Endometrial microvascular endothelial cells (primary cell): Measurements from ENCODE around the gene PNLIP. TPM values are rescaled to one million over a fixed set of nuclear protein-coding genes. Genes with fewer than 3 reads are reported as not detected.

Source experiments
- in situ Hi-C: cut with HindIII; loops from 2 replicates; pipeline ENCODE4 v1.10.0; 2017; ENCODE audit warnings: low sequenced_read_pairs, low pct_unique_long_range_greater_than_20kb; ENCODE audit errors: inconsistent ontology term
- total RNA-seq: library from RNA; depleted of rRNA; stranded (reverse); fragments of >200 nt; gene quantifications from one replicate; pipeline ENCODE4 v1.2.3, GENCODE V29; 2015; ENCODE audit errors: inconsistent ontology term

PNLIP gene
- total RNA-seq, 1 donor from 2014 or later = not detected

DNA sequence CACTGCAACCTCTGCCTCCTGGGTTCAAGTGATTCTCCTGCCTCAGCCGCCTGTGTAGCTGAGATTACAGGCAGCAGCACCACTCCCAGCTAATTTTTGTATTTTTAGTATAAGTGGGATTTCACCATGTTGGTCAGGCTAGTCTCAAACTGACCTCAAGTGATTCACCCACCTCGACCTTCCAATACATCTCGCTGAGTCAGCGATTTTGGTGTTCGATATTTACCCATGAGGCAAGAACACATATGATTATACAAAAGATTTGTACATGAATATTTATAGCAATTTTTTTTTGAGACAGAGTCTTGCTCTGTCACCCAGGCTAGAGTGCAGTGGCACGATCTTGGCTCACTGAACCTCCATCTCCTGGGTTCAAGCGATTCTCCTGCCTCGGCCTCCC, 19.8 kb downstream of the PNLIP start:
- in situ Hi-C loops = no loop called here

DNA sequence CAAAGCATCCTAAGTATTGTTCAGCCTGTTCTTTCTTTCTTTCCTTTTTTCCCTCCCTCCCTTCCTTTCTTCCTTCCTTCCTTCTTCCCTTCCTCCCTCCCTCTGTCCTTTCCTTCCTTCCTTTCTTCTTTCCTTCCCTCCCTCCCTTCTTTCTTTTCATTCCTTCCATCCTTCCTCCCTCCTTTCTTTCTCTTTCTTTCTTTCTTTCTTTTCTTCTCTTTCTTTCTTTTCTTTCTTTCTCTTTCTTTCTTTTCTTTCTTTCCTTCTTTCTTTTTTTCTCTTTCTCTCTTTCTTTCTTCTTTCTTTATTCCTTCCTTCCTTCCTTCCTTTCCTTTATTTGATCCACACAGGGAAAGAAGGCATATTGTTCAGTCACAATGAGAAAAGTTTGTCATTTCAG, 21.2 kb downstream of the PNLIP start:
- in situ Hi-C loops = no loop called here

DNA sequence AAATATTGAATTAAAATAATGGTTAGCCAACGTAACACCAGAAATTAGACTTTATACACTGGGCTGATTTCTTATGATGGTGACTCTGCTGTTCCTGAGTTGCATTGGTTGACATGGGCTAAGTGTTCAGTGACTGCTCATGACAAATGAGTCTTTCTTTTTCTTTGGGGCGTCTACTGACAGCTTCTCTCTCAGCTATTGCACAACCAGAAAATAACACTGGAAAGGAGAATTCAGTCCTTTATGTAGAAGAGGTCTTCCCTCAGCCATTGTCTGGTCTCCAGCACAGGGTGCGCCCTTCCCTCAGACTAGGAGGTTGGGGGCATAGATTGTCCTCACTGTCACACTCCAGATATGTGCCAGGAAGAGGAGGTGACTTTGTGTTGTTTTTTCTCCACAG, 21.6 kb downstream of the PNLIP start:
- in situ Hi-C loops = no loop called here

DNA sequence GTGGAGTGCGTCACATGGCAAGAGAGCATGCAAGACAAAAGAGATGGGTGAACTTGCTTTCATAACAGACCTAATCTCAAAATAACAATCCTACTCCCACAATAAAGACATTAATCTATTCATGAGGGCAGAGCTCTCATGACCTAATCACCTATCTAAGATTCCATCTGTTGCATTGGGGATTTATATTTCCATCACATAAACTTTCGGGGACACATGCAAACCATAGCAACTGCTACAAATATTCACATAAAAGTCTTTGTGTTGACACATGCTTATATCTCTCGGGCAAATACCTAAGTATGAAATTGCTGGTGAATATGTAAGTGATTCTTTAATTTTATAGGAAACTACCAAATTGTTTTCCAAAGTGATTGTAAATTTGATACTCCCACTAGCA, 29.1 kb downstream of the PNLIP start:
- in situ Hi-C loops = no loop called here

DNA sequence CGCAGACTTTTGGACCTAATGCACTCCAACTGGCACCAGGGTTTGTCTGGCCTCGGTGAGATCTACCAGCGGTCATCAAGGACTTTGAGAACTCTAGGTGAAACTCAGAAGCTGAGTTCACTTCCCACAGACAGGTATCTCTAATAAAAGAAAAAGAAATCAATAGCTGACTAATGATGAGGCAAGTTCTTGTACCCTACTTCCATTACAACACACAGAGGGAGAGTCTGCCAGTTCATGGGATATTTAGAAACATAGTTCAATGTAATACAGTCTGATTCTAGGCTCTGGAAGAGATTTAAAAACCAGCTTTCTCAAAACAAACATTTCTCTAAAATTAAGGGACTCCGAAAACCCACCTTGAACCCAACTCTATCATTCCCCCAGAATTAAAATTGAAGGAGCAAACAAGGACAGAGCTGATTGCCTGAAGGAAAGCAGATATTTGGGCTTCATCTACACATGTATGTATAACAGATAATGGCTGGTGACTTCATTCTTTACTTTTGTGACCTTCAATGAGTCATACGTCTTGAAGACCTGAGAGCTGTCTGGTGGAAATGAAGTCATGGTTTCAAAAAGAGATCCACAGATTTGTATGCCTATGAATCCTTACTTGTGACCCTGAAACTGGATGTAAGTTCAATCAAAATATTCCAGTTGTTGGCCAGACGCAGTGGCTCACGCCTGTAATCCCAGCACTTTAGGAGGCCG, 42.3 kb downstream of the PNLIP start:
- in situ Hi-C loops = no loop called here

DNA sequence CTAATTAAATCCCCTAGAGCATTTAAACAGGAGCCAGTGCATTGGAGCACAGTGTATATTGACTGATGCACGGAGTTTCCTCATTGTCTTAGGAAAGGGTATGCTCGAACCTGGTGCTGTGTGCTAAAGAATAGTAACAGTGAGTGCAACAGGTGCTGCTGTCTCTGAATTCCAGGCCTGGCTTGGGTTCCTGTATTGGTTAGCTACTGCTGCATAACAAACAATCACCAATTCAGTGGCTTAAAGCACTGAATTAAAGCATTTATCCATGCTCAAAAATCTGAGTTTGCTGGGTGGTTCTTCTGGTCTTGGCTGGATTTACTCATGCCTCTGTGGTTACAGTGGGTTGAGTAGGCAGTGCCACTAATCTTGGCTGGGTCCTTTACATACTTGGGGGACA, 43.3 kb downstream of the PNLIP start:
- in situ Hi-C loops = no loop called here

DNA sequence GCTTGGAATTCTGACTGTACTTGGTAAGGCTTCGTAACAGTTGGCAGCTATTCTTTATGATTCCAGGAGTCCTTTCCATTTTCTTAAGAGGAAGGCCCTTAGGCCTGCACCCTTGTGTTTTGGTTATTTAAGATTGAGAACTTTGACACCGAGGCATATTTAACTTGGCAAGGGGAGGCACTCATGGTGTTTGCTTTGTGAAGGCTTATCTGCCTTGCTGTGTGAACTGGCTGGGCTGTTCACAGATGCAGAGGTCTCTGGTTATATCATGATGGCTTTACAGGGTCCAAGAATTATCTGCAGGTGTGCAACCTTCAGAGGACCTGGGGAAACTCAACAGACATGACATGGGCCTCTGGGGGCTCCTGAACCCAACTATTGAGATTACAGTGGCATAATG, 44.2 kb downstream of the PNLIP start:
- in situ Hi-C loops = no loop called here

DNA sequence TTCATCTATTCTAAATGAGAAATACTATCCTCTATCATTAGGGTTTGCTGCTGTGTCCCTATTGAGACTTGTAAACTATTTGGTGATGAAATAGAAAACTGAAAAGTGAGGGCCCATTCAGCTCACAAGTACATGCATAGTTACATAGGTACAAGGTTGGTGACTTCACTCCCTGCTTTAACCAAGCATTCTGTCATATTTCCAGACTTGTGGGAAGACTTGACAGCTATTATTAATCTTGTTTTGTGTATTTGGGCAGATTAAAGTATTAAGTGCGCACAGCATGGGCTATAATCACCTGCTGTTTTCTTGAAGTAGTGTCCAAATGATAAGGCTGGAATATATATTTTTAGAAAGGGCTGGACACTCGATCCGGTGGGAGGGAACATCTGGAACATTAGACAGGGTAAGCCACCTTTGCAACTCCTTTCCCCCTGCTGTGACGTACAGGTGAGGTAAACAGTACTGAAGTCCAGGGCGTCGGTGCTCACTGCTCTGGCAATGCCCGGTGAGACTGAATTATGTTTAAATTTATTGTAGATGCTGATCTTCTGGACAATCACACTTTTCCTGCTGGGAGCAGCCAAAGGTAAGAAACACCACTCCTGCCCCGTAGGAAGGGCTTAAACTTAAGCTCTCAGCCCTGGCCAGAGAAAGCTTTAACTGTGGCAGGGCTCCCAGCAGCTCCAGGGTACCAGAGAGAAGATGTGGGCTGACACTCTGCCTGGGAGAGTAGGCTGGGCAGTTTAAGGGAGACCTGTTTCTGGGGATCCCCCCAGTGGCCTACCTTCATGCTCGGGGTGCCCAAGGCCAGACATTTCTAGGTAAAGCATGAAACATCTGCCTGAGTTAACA, 45.1 kb downstream of the PNLIP start, which contains the start of gene PNLIPRP1:
Gene PNLIPRP1, plus strand, starts transcription at position 370 of the 855 bp plus-strand sequence. Its CDS starts 171 bp downstream, at position 541.
- in situ Hi-C loops = no loop called here

DNA sequence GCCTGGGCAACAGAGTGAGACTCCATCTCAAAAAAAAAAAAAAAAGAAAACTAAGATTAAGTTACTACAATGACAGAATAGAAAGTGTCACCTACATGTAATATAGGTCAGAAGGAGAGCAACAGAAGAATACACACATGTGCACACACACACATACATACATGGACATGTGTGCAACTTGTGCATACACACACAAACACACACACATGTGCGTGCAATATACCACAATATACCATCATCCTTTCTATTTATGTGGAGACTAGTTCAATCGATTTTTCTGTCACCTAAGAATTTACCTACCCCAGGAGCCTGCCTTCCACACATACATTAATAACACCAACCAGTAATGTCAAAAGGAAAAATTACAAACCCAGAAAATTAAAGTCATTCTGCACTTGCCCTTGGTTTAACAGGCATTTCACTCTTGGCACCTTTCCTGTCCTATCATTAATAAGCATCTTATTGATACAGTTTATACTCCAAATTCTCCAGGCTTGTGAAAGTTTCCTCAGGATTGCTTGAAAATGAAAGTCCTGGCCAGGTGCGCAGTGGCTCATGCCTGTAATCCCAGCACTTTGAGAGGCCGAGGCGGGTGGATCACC, 47.5 kb downstream of the PNLIP start:
- in situ Hi-C loops = no loop called here

DNA sequence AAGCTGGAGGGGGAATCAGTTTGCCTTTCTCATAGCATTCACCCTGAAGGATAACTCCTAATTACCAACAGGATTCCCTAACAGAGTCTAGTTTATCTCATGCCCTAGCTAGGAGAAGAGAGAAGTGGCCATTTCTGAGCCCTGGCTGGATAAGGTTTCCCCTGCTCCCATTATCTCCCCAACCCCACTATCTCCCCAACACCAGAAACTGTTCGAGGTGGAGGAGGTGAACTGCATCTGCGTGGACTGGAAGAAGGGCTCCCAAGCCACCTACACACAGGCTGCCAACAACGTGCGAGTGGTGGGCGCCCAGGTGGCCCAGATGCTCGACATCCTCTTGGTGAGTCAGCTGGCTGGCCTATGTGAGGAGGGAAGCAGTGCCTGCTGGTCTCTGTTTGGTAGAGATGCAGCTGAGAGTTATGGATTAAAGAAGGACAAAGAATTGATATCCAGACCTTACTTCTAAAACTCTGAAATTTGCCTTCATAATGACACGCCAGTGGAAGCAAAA, 48.8 kb downstream of the PNLIP start:
- in situ Hi-C loops = no loop called here

DNA sequence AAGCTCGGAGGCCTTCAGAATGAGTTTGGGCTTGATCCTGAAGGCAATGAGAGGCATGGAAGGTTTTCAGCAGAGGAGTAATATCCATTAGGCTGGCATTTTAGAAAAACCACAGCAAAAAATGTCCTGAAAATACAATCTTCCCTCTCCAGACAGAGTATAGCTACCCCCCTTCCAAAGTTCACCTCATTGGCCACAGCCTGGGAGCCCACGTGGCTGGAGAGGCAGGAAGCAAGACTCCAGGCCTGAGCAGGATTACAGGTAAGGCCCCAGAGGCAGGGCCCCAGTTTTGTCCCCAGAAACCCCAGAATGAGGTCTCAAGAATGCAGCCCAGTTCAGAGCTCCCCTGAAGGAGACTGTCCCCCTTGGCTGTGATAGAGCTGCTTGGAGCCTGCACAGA, 50.3 kb downstream of the PNLIP start:
- in situ Hi-C loops = no loop called here

DNA sequence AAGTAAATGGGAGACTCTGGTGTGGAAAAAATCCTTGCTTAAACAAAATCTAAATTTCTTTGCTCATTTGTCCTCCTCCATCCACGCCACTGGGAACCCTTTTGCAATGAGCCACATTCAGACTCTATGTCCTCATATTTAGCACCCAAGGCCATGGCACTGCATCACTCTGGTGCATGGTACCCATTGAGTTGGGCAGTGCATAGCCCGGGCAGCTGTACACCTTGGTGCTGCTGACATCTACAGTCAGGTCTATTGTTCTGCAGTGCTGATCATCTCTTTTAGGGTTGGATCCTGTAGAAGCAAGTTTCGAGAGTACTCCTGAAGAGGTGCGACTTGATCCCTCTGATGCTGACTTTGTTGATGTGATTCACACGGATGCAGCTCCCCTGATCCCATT, 51.8 kb downstream of the PNLIP start:
- in situ Hi-C loops = no loop called here

DNA sequence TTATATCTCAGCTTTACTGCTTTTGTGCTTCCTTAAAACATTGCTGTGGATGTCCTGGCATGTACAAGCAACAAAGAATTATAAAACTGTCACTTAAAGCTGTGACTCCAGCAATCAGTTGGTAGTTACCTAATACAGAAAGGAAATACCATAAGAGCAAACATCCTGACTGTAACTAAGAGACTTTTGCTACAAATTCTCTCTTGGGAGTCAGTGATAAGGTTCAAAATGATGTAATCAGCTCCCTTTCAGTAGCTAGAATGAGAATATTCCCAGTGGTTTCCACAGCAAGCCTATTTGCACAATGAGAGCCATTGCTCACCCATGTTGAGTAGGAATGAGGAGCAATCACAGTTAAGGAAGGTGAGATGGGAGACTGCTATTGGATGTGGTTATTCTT, 52.6 kb downstream of the PNLIP start:
- in situ Hi-C loops = no loop called here

DNA sequence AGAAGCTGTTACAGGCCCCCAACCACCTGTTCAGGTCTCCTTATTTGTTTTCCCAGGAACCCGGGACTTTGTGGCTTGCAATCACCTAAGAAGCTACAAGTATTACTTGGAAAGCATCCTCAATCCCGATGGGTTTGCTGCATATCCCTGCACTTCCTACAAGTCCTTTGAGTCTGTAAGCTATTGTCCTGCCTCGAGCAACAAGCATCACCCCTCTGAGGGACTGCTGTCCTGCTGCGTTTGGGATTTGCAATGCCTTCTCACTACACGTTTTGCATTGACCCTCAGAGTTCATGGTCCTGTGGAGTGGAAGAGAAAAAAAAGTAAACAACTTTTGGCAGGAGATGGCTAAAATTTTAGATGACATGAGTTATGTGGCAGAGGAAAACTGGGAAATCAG, 54.3 kb downstream of the PNLIP start:
- in situ Hi-C loops = no loop called here

DNA sequence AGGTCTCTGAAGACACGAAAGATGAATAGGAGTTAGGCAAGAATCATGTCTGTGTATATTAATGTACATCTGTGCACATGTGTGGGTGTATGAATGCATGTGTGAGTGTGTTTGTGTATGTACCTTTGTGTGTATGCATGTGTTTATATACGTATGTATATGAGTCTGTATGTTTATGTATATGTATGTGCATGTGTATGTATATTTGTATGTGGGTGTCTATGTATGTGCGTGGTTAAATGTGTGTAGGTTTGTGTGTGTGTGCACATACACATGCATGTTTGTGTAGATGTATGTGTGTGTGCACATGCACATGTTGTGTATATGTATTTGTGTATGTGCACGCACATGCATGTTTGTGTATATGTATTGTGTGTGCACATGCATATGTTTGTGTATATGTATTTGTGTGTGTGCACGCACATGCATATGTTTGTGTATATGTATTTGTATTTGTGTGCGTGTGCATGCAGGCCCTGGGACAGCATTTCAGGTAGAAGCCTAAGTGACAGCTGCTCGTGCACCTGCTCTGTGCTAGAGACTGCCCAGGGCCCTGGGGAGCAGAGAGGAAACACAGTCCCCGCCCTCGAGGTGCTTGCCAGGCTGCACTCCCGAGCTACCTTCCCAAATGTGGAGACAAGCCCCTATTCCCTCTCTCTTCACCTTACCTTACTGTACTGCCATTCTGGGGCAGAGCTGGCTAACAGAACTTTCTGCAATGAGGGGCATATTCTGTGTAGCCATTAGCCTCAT, 57.1 kb downstream of the PNLIP start:
- in situ Hi-C loops = no loop called here

DNA sequence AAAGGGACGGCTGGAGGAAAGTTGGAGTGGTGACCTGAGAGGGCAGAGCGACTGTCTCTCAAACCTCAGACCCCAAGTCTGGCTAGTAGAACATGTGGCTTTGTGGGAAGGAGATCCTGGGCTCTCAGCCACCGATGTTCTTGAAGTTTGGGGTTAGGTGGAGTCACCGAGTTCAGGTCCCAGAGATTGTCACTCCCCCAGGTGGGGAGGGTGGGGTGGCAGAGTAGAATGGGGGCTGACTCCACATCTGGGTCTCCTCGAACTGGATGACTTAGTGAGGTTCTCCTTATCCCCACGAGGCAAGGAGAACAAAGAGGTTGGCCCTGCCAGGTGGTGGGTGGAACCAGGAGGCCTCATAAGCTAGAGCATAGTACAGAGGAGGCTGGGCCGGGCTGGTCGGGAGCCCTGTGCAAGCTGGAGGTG, 60.3 kb downstream of the PNLIP start:
- in situ Hi-C loops = no loop called here

DNA sequence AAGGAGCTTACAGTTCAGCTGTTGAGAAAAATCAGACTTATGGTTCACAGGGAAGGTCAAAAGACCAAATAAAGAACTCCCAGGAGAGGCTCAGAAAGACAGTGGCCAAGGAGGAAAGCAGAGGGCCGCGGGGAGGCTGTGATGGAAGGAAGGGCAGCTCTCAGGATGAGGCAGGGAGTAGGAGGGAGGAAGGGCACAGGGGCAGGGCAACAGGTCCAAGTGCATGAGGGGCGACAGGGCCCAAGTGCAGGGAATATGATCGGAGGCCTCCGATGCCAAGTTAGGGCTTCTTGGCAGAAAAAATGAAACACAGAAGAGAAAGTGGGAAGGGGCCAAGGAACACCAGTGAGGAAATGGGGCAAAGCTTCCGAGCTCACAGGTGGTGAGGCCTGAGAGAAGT, 61.6 kb downstream of the PNLIP start:
- in situ Hi-C loops = no loop called here

DNA sequence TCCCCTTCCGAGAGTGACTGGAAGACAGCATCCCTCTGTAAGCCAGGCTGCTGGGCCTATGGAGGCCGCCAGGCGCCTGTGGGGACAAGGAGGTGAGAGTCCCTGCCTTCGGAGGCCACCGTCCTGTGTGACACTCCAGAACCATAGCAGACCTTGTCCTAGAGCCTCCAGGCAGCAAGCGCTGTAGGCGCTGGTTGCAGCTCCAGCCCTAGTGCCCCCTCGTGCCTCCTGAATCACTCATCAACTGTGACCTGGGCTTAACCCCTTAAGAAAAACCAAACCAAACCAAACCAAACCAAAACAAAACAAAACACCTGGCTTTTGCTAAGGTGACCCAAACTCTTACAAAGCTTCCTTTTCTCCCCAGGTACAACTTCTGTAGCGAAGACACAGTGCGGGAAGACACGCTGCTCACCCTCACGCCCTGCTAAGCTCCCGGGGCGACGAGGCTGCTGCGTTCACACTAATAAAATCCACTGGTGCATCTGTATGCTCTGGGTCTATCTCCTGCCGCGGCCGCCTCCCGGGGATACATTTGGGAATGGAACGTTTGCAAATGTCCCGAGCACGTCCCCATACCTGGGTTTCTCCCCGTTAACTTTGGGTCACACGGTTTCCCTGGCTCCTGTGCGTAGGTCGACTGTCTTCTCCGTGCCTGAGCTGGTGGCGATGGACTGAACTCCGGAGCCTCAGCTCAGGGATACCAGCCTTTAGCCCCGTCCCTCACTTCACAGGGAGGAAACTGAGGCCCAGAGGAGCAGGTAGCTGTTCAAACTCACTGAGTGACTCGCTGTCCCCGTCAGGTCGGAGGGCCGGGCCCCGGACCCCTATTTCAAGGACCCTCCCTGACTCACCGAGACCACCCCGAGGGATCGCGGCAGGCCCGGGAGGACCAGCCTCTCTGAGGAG, 63.2 kb downstream of the PNLIP start:
- in situ Hi-C loops = no loop called here
